ENCODE data around the gene OARD1. TPM values are rescaled to one million over a fixed set of nuclear protein-coding genes. Genes with fewer than 3 reads are reported as not detected.

The OARD1 gene
- total and polyA plus RNA-seq, 2 experiments from 2014 or later = 4.5 to 18.6 TPM

- H3K9me3 ChIP-seq (ENCODE audit: low read depth) = no peaks in the 10 kb centered on the region
- no peaks in the 10 kb centered on the region for H3F3A ChIP-seq (ENCODE audit: insufficient read depth)
- no peak overlapping the region for H3K4me3 ChIP-seq
- H3K9ac ChIP-seq = no peak overlapping the region
- H3K27ac ChIP-seq = no peak overlapping the region
- no peak for TF ChIP-seq EZH2phosphoT487 (IDR thresholded peaks at IDR 0.05; ENCODE audit: insufficient read depth, low read depth)
- H3K27me3 ChIP-seq (replicated peaks; ENCODE audit: insufficient read depth) = no peaks in the 10 kb centered on the region
- no peak for DNase-seq
- H3K4me2 ChIP-seq (ENCODE audit: unreplicated experiment) = no peak overlapping the region
- no peaks in the 10 kb centered on the region for H3K36me3 ChIP-seq (ENCODE audit: low read depth)
- H3K79me2 ChIP-seq (ENCODE audit: insufficient read depth) = no peaks in the 10 kb centered on the region
- H3K9me2 ChIP-seq (ENCODE audit: insufficient read depth) = no peaks in the 10 kb centered on the region
- WGBS, 2 experiments (ENCODE audit: low coverage in 1 of 2, low lambda C conversion rate in 2 of 2, missing lambda C conversion rate in 2 of 2) = 85 to 87% methylated on average over 5 of the region's 5 CpGs
- in situ Hi-C loops (cut with MboI) = no loop called here
- H2AFZ ChIP-seq = no peak overlapping the region
- H3K4me1 ChIP-seq (ENCODE audit: insufficient read depth) = no peaks in the 10 kb centered on the region
- H4K20me1 ChIP-seq (ENCODE audit: insufficient read depth) = no peaks in the 10 kb centered on the region
Observed at GRCh38 chr6:41051873-41052272, 20.3 kb downstream of the OARD1 start.

- Histone ChIP-seq H3K9me3 (ENCODE audit: low read depth) (no peaks in the 10 kb centered on the region), H3K9ac (no peak overlapping the region), H3K9me2 (ENCODE audit: insufficient read depth) (no peaks in the 10 kb centered on the region), H3K4me2 (ENCODE audit: unreplicated experiment) (no peak overlapping the region), H2AFZ (no peak overlapping the region), H3K36me3 (ENCODE audit: low read depth) (no peaks in the 10 kb centered on the region), H3K4me1 (ENCODE audit: insufficient read depth) (no peaks in the 10 kb centered on the region), H4K20me1 (ENCODE audit: insufficient read depth) (no peaks in the 10 kb centered on the region), H3F3A (ENCODE audit: insufficient read depth) (no peaks in the 10 kb centered on the region), H3K4me3 (no peak overlapping the region), H3K27ac (no peak overlapping the region), H3K27me3 (replicated peaks; ENCODE audit: insufficient read depth) (no peaks in the 10 kb centered on the region), H3K79me2 (ENCODE audit: insufficient read depth) (no peaks in the 10 kb centered on the region)
- in situ Hi-C loops (cut with MboI) = no loop called here
- no peak for TF ChIP-seq EZH2 (IDR thresholded peaks at IDR 0.05; ENCODE audit: insufficient read depth, poor library complexity, severe bottlenecking)
- no peak for TF ChIP-seq EZH2phosphoT487 (IDR thresholded peaks at IDR 0.05; ENCODE audit: insufficient read depth, low read depth)
- 33 to 46% methylated on average over 3 of the region's 3 CpGs for WGBS, 2 experiments (ENCODE audit: low coverage in 1 of 2, low lambda C conversion rate in 2 of 2, missing lambda C conversion rate in 2 of 2)
- DNase-seq = no peak
Observed at GRCh38 chr6:41050536-41050935, 21.6 kb downstream of the OARD1 start.

- Histone ChIP-seq H3K27me3 (replicated peaks; ENCODE audit: insufficient read depth) (no peaks in the 10 kb centered on the region), H3K4me2 (ENCODE audit: unreplicated experiment) (no peak overlapping the region), H4K20me1 (ENCODE audit: insufficient read depth) (no peaks in the 10 kb centered on the region), H3K9ac (no peak overlapping the region), H3K4me3 (no peak overlapping the region), H3K36me3 (ENCODE audit: low read depth) (no peaks in the 10 kb centered on the region), H3F3A (ENCODE audit: insufficient read depth) (no peaks in the 10 kb centered on the region), H3K9me2 (ENCODE audit: insufficient read depth) (no peaks in the 10 kb centered on the region), H2AFZ (no peak overlapping the region), H3K9me3 (ENCODE audit: low read depth) (no peaks in the 10 kb centered on the region), H3K4me1 (ENCODE audit: insufficient read depth) (no peaks in the 10 kb centered on the region), H3K79me2 (ENCODE audit: insufficient read depth) (no peaks in the 10 kb centered on the region), H3K27ac (no peak overlapping the region)
- WGBS, 2 experiments (ENCODE audit: low coverage in 1 of 2, low lambda C conversion rate in 2 of 2, missing lambda C conversion rate in 2 of 2) = 73% methylated on average over 7 of the region's 7 CpGs
- in situ Hi-C loops (cut with MboI) = loop anchor here (10.0 kb wide), 1 partner anchor 1695 kb away; no protein-coding TSS in a partner anchor
- no peak for TF ChIP-seq EZH2phosphoT487 (IDR thresholded peaks at IDR 0.05; ENCODE audit: insufficient read depth, low read depth)
- no peak for TF ChIP-seq EZH2 (IDR thresholded peaks at IDR 0.05; ENCODE audit: insufficient read depth, poor library complexity, severe bottlenecking)
- no peak for DNase-seq
Observed at GRCh38 chr6:41049955-41050354, 22.2 kb downstream of the OARD1 start.

GRCh38 chr6:41049521-41049920 is 22.6 kb downstream of the OARD1 start:
- H4K20me1 ChIP-seq (ENCODE audit: insufficient read depth) = no peaks in the 10 kb centered on the region
- H3K9me2 ChIP-seq (ENCODE audit: insufficient read depth) = no peaks in the 10 kb centered on the region
- no peaks in the 10 kb centered on the region for H3F3A ChIP-seq (ENCODE audit: insufficient read depth)
- no peak overlapping the region for H3K9ac ChIP-seq
- 86 to 100% methylated on average over 1 of the region's 1 CpG for WGBS, 2 experiments (ENCODE audit: low coverage in 1 of 2, low lambda C conversion rate in 2 of 2, missing lambda C conversion rate in 2 of 2)
- H3K27ac ChIP-seq = no peak overlapping the region
- H3K4me3 ChIP-seq = no peak overlapping the region
- H2AFZ ChIP-seq = no peak overlapping the region
- TF ChIP-seq EZH2 (IDR thresholded peaks at IDR 0.05; ENCODE audit: insufficient read depth, poor library complexity, severe bottlenecking) (no peak), EZH2phosphoT487 (IDR thresholded peaks at IDR 0.05; ENCODE audit: insufficient read depth, low read depth) (no peak)
- H3K36me3 ChIP-seq (ENCODE audit: low read depth) = no peaks in the 10 kb centered on the region
- H3K9me3 ChIP-seq (ENCODE audit: low read depth) = no peaks in the 10 kb centered on the region
- H3K27me3 ChIP-seq (replicated peaks; ENCODE audit: insufficient read depth) = no peaks in the 10 kb centered on the region
- H3K79me2 ChIP-seq (ENCODE audit: insufficient read depth) = no peaks in the 10 kb centered on the region
- H3K4me2 ChIP-seq (ENCODE audit: unreplicated experiment) = no peak overlapping the region
- no peaks in the 10 kb centered on the region for H3K4me1 ChIP-seq (ENCODE audit: insufficient read depth)
- in situ Hi-C loops (cut with MboI) = loop anchor here (10.0 kb wide), 1 partner anchor 1695 kb away; no protein-coding TSS in a partner anchor
- no peak for DNase-seq

Data from GM23248 (cell line).